Measurements from ENCODE around the gene ITIH3.

The ITIH3 gene

DNA sequence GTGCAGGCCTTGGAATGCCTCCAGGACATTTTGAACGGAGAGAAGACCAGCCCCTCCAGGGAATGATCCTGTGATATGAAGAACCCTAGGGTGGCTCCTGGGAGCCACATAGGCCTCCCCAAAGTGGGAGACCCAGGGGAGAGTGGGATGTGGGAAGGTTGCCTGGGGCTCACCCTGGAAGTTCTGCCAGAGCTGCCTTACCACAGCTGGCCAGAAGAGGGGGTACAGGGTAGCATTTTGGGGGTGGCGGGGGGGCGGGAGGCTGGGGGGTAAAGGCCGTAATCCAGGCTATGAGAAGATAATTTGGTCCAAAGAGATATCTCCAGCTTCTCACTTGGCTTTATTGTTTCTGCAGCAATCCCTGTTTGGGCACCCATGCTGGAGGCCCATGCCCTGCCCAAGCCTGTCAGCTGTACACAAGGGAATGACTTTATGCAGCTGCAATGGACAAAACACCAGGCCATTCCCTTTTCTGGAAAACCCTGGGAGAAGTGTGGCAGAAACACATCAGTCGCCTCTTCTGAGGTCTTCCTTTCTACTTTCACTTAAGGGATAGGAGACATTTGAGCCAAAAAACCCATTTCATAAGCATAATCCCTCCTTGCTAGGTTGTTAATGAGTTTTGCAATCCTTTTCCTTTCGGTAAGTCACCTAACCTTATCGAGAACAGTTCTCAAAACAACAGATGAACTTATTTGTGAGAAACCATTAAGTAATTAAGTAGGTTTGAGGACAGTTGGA lies 51.3 kb downstream of the ITIH3 start:
- DNase-seq (ENCODE audit: low read depth): no peak

- no peak for DNase-seq (ENCODE audit: low read depth)
Observed at GRCh38 chr3:52846432-52846965, 51.9 kb downstream of the ITIH3 start.

DNA sequence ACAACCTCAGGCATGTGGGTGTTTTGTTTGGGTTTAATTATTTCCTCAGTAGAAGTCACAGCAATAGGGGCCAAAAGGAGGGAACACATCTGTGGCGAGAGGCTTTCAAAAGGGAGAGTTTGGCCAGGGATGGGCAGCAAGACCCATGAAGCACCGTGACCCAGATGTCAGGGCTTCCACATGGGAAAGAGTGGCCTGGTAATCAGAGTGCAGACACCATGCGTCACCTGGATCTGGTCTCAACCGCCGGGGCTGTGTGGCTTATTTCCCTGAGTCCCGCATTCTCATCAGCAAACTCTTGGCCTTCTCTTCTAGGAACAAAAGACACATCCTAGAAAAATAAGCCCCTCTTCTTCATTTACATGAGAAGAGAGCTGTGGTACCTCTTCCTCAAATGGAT lies 52.6 kb downstream of the ITIH3 start:
- no peak for DNase-seq (ENCODE audit: low read depth)

DNA sequence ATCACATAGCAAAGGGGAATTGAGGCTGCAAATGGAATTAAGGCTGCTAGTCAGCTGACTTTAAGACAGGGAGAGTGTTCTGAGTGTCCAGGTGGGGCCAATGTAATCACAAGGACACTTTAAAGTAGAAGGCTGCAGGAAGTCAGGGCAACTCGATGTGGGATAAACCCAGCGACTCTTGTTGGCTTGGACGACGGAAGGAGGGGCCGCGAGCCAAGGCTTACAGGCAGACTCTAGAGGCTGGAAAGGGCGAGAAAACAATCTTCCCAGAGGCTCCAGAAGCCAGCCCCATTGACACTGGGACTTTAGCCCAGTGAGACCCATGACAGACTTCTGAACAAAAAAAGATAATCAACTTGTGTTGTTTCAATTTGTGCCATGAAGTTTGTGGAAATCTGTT lies 53.1 kb downstream of the ITIH3 start:
- no peak for DNase-seq (ENCODE audit: low read depth)

GRCh38 chr3:52848617-52849016 lies 54.0 kb downstream of the ITIH3 start:
- DNase-seq (ENCODE audit: low read depth): no peak

DNA sequence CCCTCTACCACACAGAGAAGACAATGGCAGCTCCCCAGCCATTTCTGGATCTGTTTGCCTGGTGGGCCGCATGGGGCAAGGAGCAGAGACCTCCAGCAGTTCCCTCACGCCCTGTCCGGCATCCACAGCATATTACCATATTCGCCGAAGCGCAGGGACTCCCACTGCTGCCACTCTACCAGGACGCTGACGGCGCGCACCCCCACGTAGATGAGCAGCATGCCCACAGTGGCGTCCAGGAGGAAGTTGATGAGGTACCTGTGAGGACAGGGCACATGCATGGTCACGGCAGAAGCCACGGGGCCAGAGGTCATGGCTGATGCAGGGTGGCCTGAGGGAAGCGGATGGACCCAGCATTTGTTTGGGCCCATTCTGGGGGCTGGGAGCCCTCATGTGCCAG lies 55.1 kb downstream of the ITIH3 start:
- no peak for DNase-seq (ENCODE audit: low read depth)

GRCh38 chr3:52851348-52851747 lies 56.8 kb downstream of the ITIH3 start:
- no peak for DNase-seq (ENCODE audit: low read depth)

GRCh38 chr3:52852419-52852818 lies 57.8 kb downstream of the ITIH3 start:
- no peak for DNase-seq (ENCODE audit: low read depth)

DNA sequence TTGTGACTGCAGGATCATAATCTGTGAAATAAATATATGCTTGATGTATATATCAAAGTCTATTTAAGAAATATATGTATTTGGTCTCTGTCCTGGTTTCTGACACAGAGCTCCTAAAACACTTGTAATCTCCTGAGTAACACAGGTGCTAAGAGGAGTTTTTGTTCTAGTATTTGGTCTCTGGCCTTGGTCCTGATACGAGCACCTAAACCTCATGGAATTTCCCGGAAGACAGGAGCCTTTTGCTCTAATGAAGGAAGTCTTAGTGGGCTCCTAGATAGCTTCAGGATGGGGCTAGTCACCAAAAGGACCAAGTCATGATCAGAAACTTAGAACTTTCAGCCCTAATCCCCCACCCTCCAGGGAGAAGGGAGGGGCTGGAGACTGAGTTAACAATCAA lies 59.4 kb downstream of the ITIH3 start:
- DNase-seq (ENCODE audit: low read depth): no peak

DNA sequence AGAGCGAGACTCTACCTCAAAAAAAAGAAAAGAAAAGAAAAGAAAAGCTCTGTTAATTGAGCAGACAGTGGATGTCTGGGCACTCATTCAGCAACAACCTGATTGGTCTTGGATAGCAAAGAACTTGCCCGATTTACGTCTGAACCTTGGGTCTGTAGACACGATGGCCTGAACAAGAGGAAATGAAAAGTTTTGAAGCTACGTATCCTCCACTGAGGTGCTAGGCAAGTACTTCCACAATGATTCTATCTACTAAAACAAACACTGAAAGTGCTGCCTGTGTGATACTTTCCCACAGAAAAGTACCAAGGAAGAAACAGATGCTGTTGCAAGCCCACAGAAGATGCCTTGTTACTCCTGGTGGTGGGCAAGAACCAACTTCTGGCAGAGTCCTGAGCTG lies 62.1 kb downstream of the ITIH3 start:
- DNase-seq (ENCODE audit: low read depth): no peak

- DNase-seq (ENCODE audit: low read depth): no peak
Observed at GRCh38 chr3:52857133-52857532, 62.5 kb downstream of the ITIH3 start.

- no peak for DNase-seq (ENCODE audit: low read depth)
Observed at GRCh38 chr3:52857864-52858263, 63.3 kb downstream of the ITIH3 start.
